Measurements from ENCODE around the gene DLG2. TPM values are rescaled to one million over a fixed set of nuclear protein-coding genes. Genes with fewer than 3 reads are reported as not detected.

Gene DLG2
- total RNA-seq, 1 donor from 2014 or later = 7.2 TPM

- Histone ChIP-seq H3K9me3 (no peaks in the 10 kb centered on the region), H3K36me3 (no peaks in the 10 kb centered on the region), H3K27me3 (ENCODE audit: low read depth) (no peaks in the 10 kb centered on the region), H3K4me1 (no peaks in the 10 kb centered on the region), H3K4me3 (no peak overlapping the region), H3K27ac (no peak overlapping the region)
- intact Hi-C loops (cut with DNase I) = no loop called here
- DNase-seq (no peak), ATAC-seq (no peak)
- TF ChIP-seq CTCF (IDR thresholded peaks at IDR 0.05) = no peak
These were observed 796.8 kb downstream of the DLG2 start for GRCh38 chr11:84830372-84830771.

- Histone ChIP-seq H3K4me3 (no peak overlapping the region), H3K9me3 (no peaks in the 10 kb centered on the region), H3K36me3 (no peaks in the 10 kb centered on the region), H3K27me3 (ENCODE audit: low read depth) (no peaks in the 10 kb centered on the region), H3K27ac (no peak overlapping the region), H3K4me1 (no peaks in the 10 kb centered on the region)
- intact Hi-C loops (cut with DNase I) = no loop called here
- TF ChIP-seq CTCF (IDR thresholded peaks at IDR 0.05) = no peak
- DNase-seq (no peak), ATAC-seq (no peak)
These were observed 798.0 kb downstream of the DLG2 start for GRCh38 chr11:84829162-84829561.

- Histone ChIP-seq H3K4me1 (no peaks in the 10 kb centered on the region), H3K4me3 (no peak overlapping the region), H3K27me3 (ENCODE audit: low read depth) (no peaks in the 10 kb centered on the region), H3K36me3 (no peaks in the 10 kb centered on the region), H3K9me3 (no peaks in the 10 kb centered on the region), H3K27ac (no peak overlapping the region)
- ATAC-seq (no peak), DNase-seq (no peak)
- intact Hi-C loops (cut with DNase I) = no loop called here
- no peak for TF ChIP-seq CTCF (IDR thresholded peaks at IDR 0.05)
These were observed 798.5 kb downstream of the DLG2 start for GRCh38 chr11:84828616-84829015.

GRCh38 chr11:84825106-84825660 is 802.0 kb downstream of the DLG2 start:
- Histone ChIP-seq H3K4me1 (no peaks in the 10 kb centered on the region), H3K27me3 (ENCODE audit: low read depth) (no peaks in the 10 kb centered on the region), H3K36me3 (no peaks in the 10 kb centered on the region), H3K27ac (no peak overlapping the region), H3K9me3 (no peaks in the 10 kb centered on the region), H3K4me3 (no peak overlapping the region)
- no peak for DNase-seq
- ATAC-seq = no peak
- intact Hi-C loops (cut with DNase I) = no loop called here
- TF ChIP-seq CTCF (IDR thresholded peaks at IDR 0.05) = no peak

- TF ChIP-seq CTCF (IDR thresholded peaks at IDR 0.05) = no peak
- Histone ChIP-seq H3K27me3 (ENCODE audit: low read depth) (no peaks in the 10 kb centered on the region), H3K4me1 (no peaks in the 10 kb centered on the region), H3K36me3 (no peaks in the 10 kb centered on the region), H3K4me3 (no peak overlapping the region), H3K27ac (no peak overlapping the region), H3K9me3 (no peaks in the 10 kb centered on the region)
- DNase-seq (no peak), ATAC-seq (no peak)
- intact Hi-C loops (cut with DNase I) = no loop called here
These were observed 802.5 kb downstream of the DLG2 start for GRCh38 chr11:84824624-84825023.

- TF ChIP-seq CTCF (IDR thresholded peaks at IDR 0.05) = no peak
- no peak for DNase-seq
These were observed 807.6 kb downstream of the DLG2 start for GRCh38 chr11:84819537-84819936.

More at GRCh38 chr11:84819537-84819936, 807.6 kb downstream of the DLG2 start:
- Histone ChIP-seq H3K4me3 (no peak overlapping the region), H3K4me1 (no peaks in the 10 kb centered on the region), H3K9me3 (no peaks in the 10 kb centered on the region), H3K36me3 (no peaks in the 10 kb centered on the region), H3K27ac (no peak overlapping the region), H3K27me3 (ENCODE audit: low read depth) (no peaks in the 10 kb centered on the region)
- intact Hi-C loops (cut with DNase I) = no loop called here
- no peak for ATAC-seq
